ENCODE data around the gene CNTN1. TPM values are rescaled to one million over a fixed set of nuclear protein-coding genes. Genes with fewer than 3 reads are reported as not detected.

CNTN1 gene
- total RNA-seq, 2 experiments from 2014 or later: not detected

DNA sequence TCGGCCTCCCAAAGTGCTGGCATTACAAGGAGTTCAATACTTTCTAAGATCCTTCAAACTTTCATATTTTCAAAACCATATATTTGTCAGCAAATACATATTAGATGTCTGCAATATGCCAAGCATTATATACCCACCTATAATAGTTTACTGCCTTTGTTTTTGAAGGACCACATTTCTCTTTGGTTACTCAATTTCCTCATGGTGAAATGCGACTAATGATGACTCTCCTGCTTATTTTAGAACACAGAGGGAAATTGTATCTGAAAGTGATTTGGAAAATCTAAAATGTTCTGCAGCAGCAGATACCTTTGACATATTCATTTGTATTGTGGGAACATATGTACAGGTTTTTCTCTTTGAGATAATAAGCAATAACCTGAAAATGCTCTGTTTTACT lies 2.7 kb upstream of the CNTN1 start:
- H3K4me3 ChIP-seq (ENCODE audit: low read length): no peak overlapping the region
- peaks cover 0 to 17% of the 10 kb centered on the region in 2 experiments for H3K9me3 ChIP-seq (ENCODE audit: control insufficient read depth in 1 of 2, insufficient read depth in 1 of 2, low read length in 2 of 2)
- ATAC-seq (ENCODE audit: poor library complexity) (no peak), DNase-seq (no peak)
- Mint-ChIP-seq H3K36me3 (ENCODE audit: low read depth) (no peaks in the 10 kb centered on the region), H3K9me3 (no peaks in the 10 kb centered on the region), H3K27me3 (peaks cover 22% of the 10 kb centered on the region), H3K27ac (no peak overlapping the region), H3K4me3 (no peak overlapping the region), H3K4me1 (ENCODE audit: low read depth) (no peaks in the 10 kb centered on the region)
- H3K27ac ChIP-seq (ENCODE audit: low read depth in 1 of 2, low read length in 2 of 2): no peak overlapping the region
- peaks cover 18 to 21% of the 10 kb centered on the region in 2 experiments for H3K27me3 ChIP-seq (ENCODE audit: control insufficient read depth in 1 of 2, insufficient read depth in 2 of 2, low read length in 2 of 2)
- peaks cover 2% of the 10 kb centered on the region for H3K4me1 ChIP-seq (ENCODE audit: insufficient read depth, low read length)
- ChIA-PET CTCF (no interaction called here), POLR2A (no interaction called here)
- H3K36me3 ChIP-seq (ENCODE audit: insufficient read depth, low read length): no peaks in the 10 kb centered on the region
- TF ChIP-seq, protein P1, sequence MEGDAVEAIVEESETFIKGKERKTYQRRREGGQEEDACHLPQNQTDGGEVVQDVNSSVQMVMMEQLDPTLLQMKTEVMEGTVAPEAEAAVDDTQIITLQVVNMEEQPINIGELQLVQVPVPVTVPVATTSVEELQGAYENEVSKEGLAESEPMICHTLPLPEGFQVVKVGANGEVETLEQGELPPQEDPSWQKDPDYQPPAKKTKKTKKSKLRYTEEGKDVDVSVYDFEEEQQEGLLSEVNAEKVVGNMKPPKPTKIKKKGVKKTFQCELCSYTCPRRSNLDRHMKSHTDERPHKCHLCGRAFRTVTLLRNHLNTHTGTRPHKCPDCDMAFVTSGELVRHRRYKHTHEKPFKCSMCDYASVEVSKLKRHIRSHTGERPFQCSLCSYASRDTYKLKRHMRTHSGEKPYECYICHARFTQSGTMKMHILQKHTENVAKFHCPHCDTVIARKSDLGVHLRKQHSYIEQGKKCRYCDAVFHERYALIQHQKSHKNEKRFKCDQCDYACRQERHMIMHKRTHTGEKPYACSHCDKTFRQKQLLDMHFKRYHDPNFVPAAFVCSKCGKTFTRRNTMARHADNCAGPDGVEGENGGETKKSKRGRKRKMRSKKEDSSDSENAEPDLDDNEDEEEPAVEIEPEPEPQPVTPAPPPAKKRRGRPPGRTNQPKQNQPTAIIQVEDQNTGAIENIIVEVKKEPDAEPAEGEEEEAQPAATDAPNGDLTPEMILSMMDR (IDR thresholded peaks at IDR 0.05): no peak
- intact Hi-C loops (cut with DNase I, micrococcal nuclease): no loop called here

DNA sequence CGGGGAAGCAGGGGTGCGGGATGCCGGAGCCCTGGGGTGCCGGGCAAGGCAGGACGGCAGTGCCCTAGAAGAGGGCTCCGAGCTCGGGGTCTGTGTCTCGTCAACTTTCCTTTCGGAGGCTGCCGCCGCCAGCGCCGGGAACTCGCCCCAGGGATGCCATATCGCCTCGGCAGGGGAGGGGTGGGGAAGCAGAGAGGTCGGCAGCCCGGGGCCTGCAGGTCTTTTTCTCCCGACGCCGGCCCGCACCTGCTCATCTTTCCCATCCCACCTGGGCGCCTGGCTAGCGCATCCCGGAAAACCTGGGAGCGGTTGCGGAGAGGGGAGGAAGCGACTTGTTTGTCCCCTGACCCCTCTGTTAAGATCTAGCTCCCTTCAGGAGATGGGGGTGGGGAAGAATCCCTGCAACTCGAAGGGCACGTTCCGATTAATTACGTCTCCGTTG lies 547 bp downstream of the CNTN1 start:
- Mint-ChIP-seq H3K27me3 (peaks cover 33% of the 10 kb centered on the region), H3K9me3 (no peaks in the 10 kb centered on the region), H3K4me3 (no peak overlapping the region), H3K27ac (no peak overlapping the region), H3K4me1 (ENCODE audit: low read depth) (no peaks in the 10 kb centered on the region), H3K36me3 (ENCODE audit: low read depth) (no peaks in the 10 kb centered on the region)
- peaks cover 2% of the 10 kb centered on the region for H3K4me1 ChIP-seq (ENCODE audit: insufficient read depth, low read length)
- no peaks in the 10 kb centered on the region for H3K36me3 ChIP-seq (ENCODE audit: insufficient read depth, low read length)
- POLR2A ChIA-PET: no interaction called here
- CTCF ChIA-PET: no interaction called here
- intact Hi-C loops (cut with DNase I, micrococcal nuclease): no loop called here
- no peak overlapping the region for H3K4me3 ChIP-seq (ENCODE audit: low read length)
- ATAC-seq (ENCODE audit: poor library complexity): no peak
- H3K27me3 ChIP-seq (ENCODE audit: control insufficient read depth in 1 of 2, insufficient read depth in 2 of 2, low read length in 2 of 2): peaks cover 18 to 21% of the 10 kb centered on the region in 2 experiments
- DNase-seq: no peak
- H3K9me3 ChIP-seq (ENCODE audit: control insufficient read depth in 1 of 2, insufficient read depth in 1 of 2, low read length in 2 of 2): peaks cover 0 to 17% of the 10 kb centered on the region in 2 experiments
- no peak overlapping the region for H3K27ac ChIP-seq (ENCODE audit: low read depth in 1 of 2, low read length in 2 of 2)
- TF ChIP-seq, protein P1 (IDR thresholded peaks at IDR 0.05): no peak

DNA sequence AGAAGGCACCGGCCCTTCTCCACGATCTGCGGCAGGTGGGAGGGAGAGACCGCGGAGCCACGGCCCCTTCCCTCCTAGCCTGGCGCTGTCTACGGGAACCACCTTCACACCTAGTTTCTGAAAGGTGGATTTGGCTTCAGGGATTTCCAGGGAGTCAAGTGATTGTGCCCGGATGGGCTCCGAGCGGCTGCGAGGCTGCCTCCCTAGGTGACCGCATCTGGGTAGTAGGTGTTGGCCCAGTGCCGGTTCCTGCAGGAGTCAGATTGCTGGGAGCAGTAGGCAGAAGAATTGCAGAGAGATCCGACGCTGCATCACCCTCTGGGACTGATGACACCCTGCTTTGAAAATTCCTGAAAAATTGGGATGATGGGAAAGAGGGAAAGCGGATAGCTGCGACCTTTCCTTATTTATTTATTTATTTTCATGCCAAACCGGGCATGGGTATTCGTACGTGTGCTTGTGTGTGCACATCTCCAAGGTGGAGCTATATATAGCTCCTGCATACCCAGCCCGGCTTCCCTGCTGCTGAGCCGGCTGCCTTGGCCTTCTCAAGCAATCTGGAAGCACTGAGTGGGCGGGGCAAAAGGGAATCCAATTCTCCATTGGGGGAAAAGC lies 1.1 kb downstream of the CNTN1 start:
- ATAC-seq (ENCODE audit: poor library complexity) (no peak), DNase-seq (peak in 1 of 14 experiments; percentile 4)
- Mint-ChIP-seq H3K27ac (no peak overlapping the region), H3K4me1 (ENCODE audit: low read depth) (no peaks in the 10 kb centered on the region), H3K36me3 (ENCODE audit: low read depth) (no peaks in the 10 kb centered on the region), H3K27me3 (peaks cover 33% of the 10 kb centered on the region), H3K9me3 (no peaks in the 10 kb centered on the region), H3K4me3 (no peak overlapping the region)
- Histone ChIP-seq H3K27ac (ENCODE audit: low read depth in 1 of 2, low read length in 2 of 2) (no peak overlapping the region), H3K27me3 (ENCODE audit: control insufficient read depth in 1 of 2, insufficient read depth in 2 of 2, low read length in 2 of 2) (peaks cover 18 to 21% of the 10 kb centered on the region in 2 experiments), H3K4me3 (ENCODE audit: low read length) (no peak overlapping the region), H3K36me3 (ENCODE audit: insufficient read depth, low read length) (no peaks in the 10 kb centered on the region), H3K9me3 (ENCODE audit: control insufficient read depth in 1 of 2, insufficient read depth in 1 of 2, low read length in 2 of 2) (peaks cover 0 to 17% of the 10 kb centered on the region in 2 experiments), H3K4me1 (ENCODE audit: insufficient read depth, low read length) (peaks cover 2% of the 10 kb centered on the region)
- TF ChIP-seq, protein P1 (IDR thresholded peaks at IDR 0.05): no peak
- intact Hi-C loops (cut with DNase I, micrococcal nuclease): no loop called here
- POLR2A ChIA-PET: no interaction called here
- CTCF ChIA-PET: no interaction called here
